Fibroblast of lung (primary cell): ENCODE data around the gene NEUROG2. TPM values are rescaled to one million over a fixed set of nuclear protein-coding genes. Genes with fewer than 3 reads are reported as not detected.

ENCODE experiments used
- DNase-seq, 2 donors: peaks; one replicate each; pipeline versions ENCODE4 v3.0.0 to v3.0.0-alpha.2; 2010; ENCODE audit warnings: low read depth in 2 of 2
- H2AFZ ChIP-seq: 2 replicates; pipeline ENCODE4 v1.5.1; 2012; ENCODE audit warnings: low read length, control low read depth, inconsistent platforms
- H3K27ac ChIP-seq: 2 replicates; pipeline ENCODE4 v1.5.1; 2011; ENCODE audit warnings: low read length, control low read depth; ENCODE audit not compliant: insufficient read depth
- H3K27me3 ChIP-seq: 2 replicates; pipeline ENCODE4 v1.5.1; 2011; ENCODE audit warnings: mild to moderate bottlenecking, low read length; ENCODE audit not compliant: control insufficient read depth, insufficient read depth
- H3K36me3 ChIP-seq: 2 replicates; pipeline ENCODE4 v1.5.1; 2011; ENCODE audit warnings: low read length; ENCODE audit not compliant: control insufficient read depth, insufficient read depth
- H3K4me1 ChIP-seq: 2 replicates; pipeline ENCODE4 v1.5.1; 2011; ENCODE audit warnings: low read length; ENCODE audit not compliant: control insufficient read depth, insufficient read depth; ENCODE audit errors: extremely low read depth
- H3K4me2 ChIP-seq: 2 replicates; pipeline ENCODE4 v1.5.1; 2011; ENCODE audit warnings: low read length, control low read depth; ENCODE audit not compliant: insufficient read depth; ENCODE audit errors: extremely low read depth
- H3K4me3 ChIP-seq, 4 experiments: fragments of 200-600 bp in 1 of 4; sonication (generic) in 1 of 4; replicated peaks in 1 of 4; 2 replicates each; pipeline ENCODE4 v1.5.1; 2011 to 2016; ENCODE audit warnings: low read length in 4 of 4, low read depth in 3 of 4, mild to moderate bottlenecking in 3 of 4, control low read depth in 2 of 4, inconsistent platforms in 1 of 4, mixed read lengths in 1 of 4; ENCODE audit not compliant: insufficient read depth in 1 of 4; ENCODE audit errors: control extremely low read depth in 1 of 4
- H3K79me2 ChIP-seq: 2 replicates; pipeline ENCODE4 v1.5.1; 2012; ENCODE audit warnings: mild to moderate bottlenecking, low read length, inconsistent platforms; ENCODE audit not compliant: control insufficient read depth, insufficient read depth
- H3K9ac ChIP-seq: 2 replicates; pipeline ENCODE4 v1.5.1; 2011; ENCODE audit warnings: mild to moderate bottlenecking, low read length, control low read depth; ENCODE audit not compliant: insufficient read depth
- H3K9me3 ChIP-seq: 2 replicates; pipeline ENCODE4 v1.5.1; 2012; ENCODE audit warnings: low read depth, low read length; ENCODE audit not compliant: control insufficient read depth, insufficient read depth
- H4K20me1 ChIP-seq: 2 replicates; pipeline ENCODE4 v1.5.1; 2011; ENCODE audit warnings: low read length; ENCODE audit not compliant: control insufficient read depth, insufficient read depth; ENCODE audit errors: extremely low read depth
- CTCF ChIP-seq, 2 donors: IDR thresholded peaks in 1 of 2; conservative IDR thresholded peaks in 1 of 2; 1 replicate in 1 of 2; 2 replicates in 1 of 2; pipeline ENCODE4 v1.5.1; 2011 to 2012; ENCODE audit warnings: low read length in 2 of 2, control low read depth in 1 of 2, inconsistent platforms in 1 of 2, low read depth in 1 of 2, mild to moderate bottlenecking in 1 of 2
- EZH2 ChIP-seq: IDR thresholded peaks from 2 replicates; pipeline ENCODE4 v1.5.1; 2012; ENCODE audit warnings: low read length, control low read depth, mild to moderate bottlenecking; ENCODE audit errors: missing control alignments
- polyA plus RNA-seq, 2 donors: library from polyadenylated mRNA; depleted of rRNA in 1 of 2; stranded (reverse) in 1 of 2; unstranded in 1 of 2; fragments of >200 nt; gene quantifications; 2 replicates each; pipeline ENCODE4 v1.2.1, GENCODE V29; 2011 to 2012; ENCODE audit warnings: missing spikeins in 1 of 2
- total RNA-seq: library from RNA; depleted of rRNA; stranded (reverse); fragments of >200 nt; gene quantifications from 2 replicates; pipeline ENCODE4 v1.2.1, GENCODE V29; 2014

NEUROG2 gene
- total and polyA plus RNA-seq, 2 donors (not counting 1 experiment from before 2014, with no cell fraction given), result not detected

- H3K9ac ChIP-seq, result no peak overlapping the region
- no peak overlapping the region for H3K4me3 ChIP-seq
- no peak overlapping the region for H3K4me2 ChIP-seq
- no peak for DNase-seq
- H2AFZ ChIP-seq, result no peak overlapping the region
- no peak for TF ChIP-seq EZH2
- TF ChIP-seq CTCF (conservative IDR thresholded peaks at IDR 0.05 in 1 of 2, IDR thresholded peaks at IDR 0.05 in 1 of 2; ENCODE audit: low read depth in 1 of 2, low read length in 2 of 2), result no peak
- peaks cover 2% of the 10 kb centered on the region for H4K20me1 ChIP-seq
- no peak overlapping the region for H3K27ac ChIP-seq
- H3K36me3 ChIP-seq, result no peaks in the 10 kb centered on the region
- no peaks in the 10 kb centered on the region for H3K79me2 ChIP-seq
- H3K4me1 ChIP-seq, result peaks cover 6% of the 10 kb centered on the region
- peaks cover 86% of the 10 kb centered on the region for H3K27me3 ChIP-seq
- H3K9me3 ChIP-seq, result no peaks in the 10 kb centered on the region
Measured at GRCh38 chr4:112517911-112518310, 1.9 kb upstream of the NEUROG2 start.

GRCh38 chr4:112517067-112517634 is 1.2 kb upstream of the NEUROG2 start:
- Histone ChIP-seq H3K27ac (no peak overlapping the region), H3K4me2 (no peak overlapping the region), H3K36me3 (no peaks in the 10 kb centered on the region), H3K4me1 (peaks cover 6% of the 10 kb centered on the region), H2AFZ (no peak overlapping the region), H3K9me3 (no peaks in the 10 kb centered on the region), H3K4me3 (no peak overlapping the region), H3K9ac (no peak overlapping the region), H3K79me2 (no peaks in the 10 kb centered on the region), H4K20me1 (no peaks in the 10 kb centered on the region), H3K27me3 (peaks cover 83% of the 10 kb centered on the region)
- no peak for DNase-seq
- peak; percentile 91 for TF ChIP-seq EZH2
- TF ChIP-seq CTCF (conservative IDR thresholded peaks at IDR 0.05 in 1 of 2, IDR thresholded peaks at IDR 0.05 in 1 of 2; ENCODE audit: low read depth in 1 of 2, low read length in 2 of 2), result no peak

GRCh38 chr4:112516471-112517066 is 589 bp upstream of the NEUROG2 start:
- Histone ChIP-seq H3K9ac (no peak overlapping the region), H3K27me3 (peaks cover 83% of the 10 kb centered on the region), H3K79me2 (no peaks in the 10 kb centered on the region), H3K27ac (no peak overlapping the region), H2AFZ (no peak overlapping the region), H3K9me3 (no peaks in the 10 kb centered on the region), H3K4me3 (peak overlapping the region in 1 of 4 experiments; percentile 14), H3K4me1 (peaks cover 6% of the 10 kb centered on the region), H3K36me3 (no peaks in the 10 kb centered on the region), H4K20me1 (no peaks in the 10 kb centered on the region), H3K4me2 (peak overlapping the region; percentile 35)
- no peak for TF ChIP-seq EZH2
- no peak for TF ChIP-seq CTCF (conservative IDR thresholded peaks at IDR 0.05 in 1 of 2, IDR thresholded peaks at IDR 0.05 in 1 of 2; ENCODE audit: low read depth in 1 of 2, low read length in 2 of 2)
- no peak for DNase-seq
